Mesenchymal stem cell (in vitro differentiated cells and primary cell): ENCODE data around the gene MXD4.

Experiments used
- DNase-seq: peaks from one replicate; pipeline ENCODE4 v3.0.0-alpha.2; 2013
- H2AFZ ChIP-seq: one replicate; pipeline ENCODE4 v1.6.1; 2013; ENCODE audit warnings: low read depth, mild to moderate bottlenecking, control low read depth, inconsistent platforms, low read length, moderate library complexity
- H2AK5ac ChIP-seq: 2 replicates; pipeline ENCODE4 v1.6.1; 2013; ENCODE audit warnings: low read length, moderate library complexity, mild to moderate bottlenecking, inconsistent platforms; ENCODE audit not compliant: severe bottlenecking
- H2BK120ac ChIP-seq: one replicate; pipeline ENCODE4 v1.6.1; 2013; ENCODE audit warnings: low read depth, mild to moderate bottlenecking, inconsistent platforms, low read length, moderate library complexity
- H2BK12ac ChIP-seq, 2 experiments: one replicate each; pipeline ENCODE4 v1.6.1; 2013; ENCODE audit warnings: inconsistent platforms in 2 of 2, low read length in 2 of 2, mild to moderate bottlenecking in 2 of 2, moderate library complexity in 2 of 2, control low read depth in 1 of 2
- H2BK15ac ChIP-seq: one replicate; pipeline ENCODE4 v1.6.1; 2013; ENCODE audit warnings: mild to moderate bottlenecking, low read depth, inconsistent platforms; ENCODE audit not compliant: poor library complexity, severe bottlenecking
- H2BK5ac ChIP-seq: 2 replicates; pipeline ENCODE4 v1.6.1; 2013; ENCODE audit warnings: low read depth, mild to moderate bottlenecking, low read length, control low read depth, inconsistent platforms; ENCODE audit not compliant: poor library complexity, severe bottlenecking
- H3K14ac ChIP-seq, 2 experiments: one replicate each; pipeline ENCODE4 v1.6.1; 2013; ENCODE audit warnings: inconsistent platforms in 2 of 2, low read length in 2 of 2, control low read depth in 1 of 2, mild to moderate bottlenecking in 1 of 2, moderate library complexity in 1 of 2
- H3K18ac ChIP-seq, 2 experiments: one replicate each; pipeline ENCODE4 v1.6.1; 2013; ENCODE audit warnings: inconsistent platforms in 2 of 2, low read length in 2 of 2, control low read depth in 1 of 2, low read depth in 1 of 2, mild to moderate bottlenecking in 1 of 2
- H3K23ac ChIP-seq, 2 experiments: one replicate each; pipeline ENCODE4 v1.6.1; 2013; ENCODE audit warnings: inconsistent platforms in 2 of 2, low read length in 2 of 2, mild to moderate bottlenecking in 2 of 2, moderate library complexity in 2 of 2, control low read depth in 1 of 2
- H3K27ac ChIP-seq: 2 replicates; pipeline ENCODE4 v1.5.1; 2013; ENCODE audit warnings: mild to moderate bottlenecking, moderate library complexity, low read length, control low read depth, inconsistent platforms; ENCODE audit not compliant: poor library complexity, severe bottlenecking
- H3K27me3 ChIP-seq, 2 experiments: 2 replicates each; pipeline versions ENCODE4 v1.6.1 to v1.7.0; 2013; ENCODE audit warnings: low read length in 2 of 2, mild to moderate bottlenecking in 2 of 2, moderate library complexity in 2 of 2, control low read depth in 1 of 2, inconsistent platforms in 1 of 2; ENCODE audit not compliant: control insufficient read depth in 1 of 2, insufficient read depth in 1 of 2
- H3K36me3 ChIP-seq, 2 experiments: 2 replicates each; pipeline versions ENCODE4 v1.6.1 to v1.7.0; 2013; ENCODE audit warnings: low read length in 2 of 2, control low read depth in 1 of 2, inconsistent platforms in 1 of 2, low read depth in 1 of 2, mild to moderate bottlenecking in 1 of 2; ENCODE audit not compliant: insufficient read depth in 2 of 2, control insufficient read depth in 1 of 2
- H3K4ac ChIP-seq, 2 experiments: one replicate each; pipeline ENCODE4 v1.6.1; 2013; ENCODE audit warnings: inconsistent platforms in 2 of 2, low read length in 2 of 2, mild to moderate bottlenecking in 2 of 2, moderate library complexity in 2 of 2, control low read depth in 1 of 2, low read depth in 1 of 2
- H3K4me1 ChIP-seq: 2 replicates; pipeline ENCODE4 v1.6.1; 2013; ENCODE audit warnings: low read depth, low read length, control low read depth; ENCODE audit not compliant: control insufficient read depth, insufficient read depth
- H3K4me2 ChIP-seq: 2 replicates; pipeline ENCODE4 v1.6.1; 2013; ENCODE audit warnings: low read length, mild to moderate bottlenecking, inconsistent platforms; ENCODE audit not compliant: poor library complexity, severe bottlenecking
- H3K4me3 ChIP-seq, 2 experiments: 2 replicates each; pipeline versions ENCODE4 v1.5.1 to v1.7.0; 2013; ENCODE audit warnings: low read length in 2 of 2, mild to moderate bottlenecking in 2 of 2, control low read depth in 1 of 2, low read depth in 1 of 2; ENCODE audit not compliant: insufficient read depth in 1 of 2
- H3K79me1 ChIP-seq: replicated peaks from 2 replicates; pipeline ENCODE4 v1.6.1; 2013; ENCODE audit warnings: mild to moderate bottlenecking, control low read depth, low read length, inconsistent platforms; ENCODE audit not compliant: poor library complexity, severe bottlenecking
- H3K9ac ChIP-seq: 2 replicates; pipeline ENCODE4 v1.7.0; 2013; ENCODE audit warnings: mild to moderate bottlenecking, low read length, moderate library complexity
- H3K9me3 ChIP-seq: 2 replicates; pipeline ENCODE4 v1.7.0; 2013; ENCODE audit warnings: mild to moderate bottlenecking, low read length; ENCODE audit not compliant: control insufficient read depth
- H4K8ac ChIP-seq: one replicate; pipeline ENCODE4 v1.6.1; 2013; ENCODE audit warnings: inconsistent platforms, mild to moderate bottlenecking, low read length, moderate library complexity
- H4K91ac ChIP-seq: one replicate; pipeline ENCODE4 v1.6.1; 2013; ENCODE audit warnings: mild to moderate bottlenecking, low read length, inconsistent platforms
- WGBS: methylation state at CpG from one replicate; pipeline ENCODE4 v1.1.7; 2013; ENCODE audit warnings: mixed read lengths; 5-methylcytosine and 5-hydroxymethylcytosine counted together

Gene MXD4

DNA sequence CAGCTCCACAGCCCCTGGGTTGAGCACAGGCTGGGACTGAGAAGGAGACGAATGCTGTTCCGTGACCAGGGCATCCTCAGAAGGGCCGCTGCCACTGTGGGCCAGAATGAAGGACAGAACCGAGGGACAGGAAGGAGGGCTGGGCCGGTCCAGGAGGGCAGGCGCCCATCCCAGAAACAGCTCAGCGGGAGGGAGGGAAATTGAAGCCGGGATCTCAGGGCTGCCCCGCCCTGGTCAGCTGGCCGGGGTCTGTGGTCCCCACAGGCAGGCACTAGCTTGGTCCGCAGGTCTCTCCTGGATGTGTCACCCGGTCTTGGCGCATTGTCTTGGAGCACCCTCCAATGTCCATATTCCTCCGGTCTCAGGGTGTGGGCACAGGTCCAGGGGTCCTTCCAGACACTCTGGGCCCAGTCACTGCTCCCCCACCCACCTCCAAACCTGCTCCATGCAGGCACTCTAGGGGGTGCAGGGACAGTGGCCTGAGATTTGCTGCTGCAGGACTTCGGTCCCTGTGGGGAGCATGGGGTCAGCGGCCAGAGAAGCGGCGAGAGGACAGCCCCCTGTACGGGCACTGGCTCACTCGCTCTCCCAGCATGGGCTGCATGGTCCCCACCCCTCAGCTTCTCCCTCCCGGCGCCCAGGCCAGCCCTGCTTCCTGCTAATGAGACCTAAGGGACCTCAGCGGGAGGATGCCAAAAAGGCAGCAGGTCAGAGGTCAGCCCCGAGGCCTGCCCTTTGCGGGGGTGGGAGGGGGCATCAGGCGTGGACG, 23.9 kb upstream of the MXD4 start:
- no peak for DNase-seq
- H3K14ac ChIP-seq: no peak overlapping the region
- no peak overlapping the region for H2BK15ac ChIP-seq
- H3K4me1 ChIP-seq: peaks cover 10% of the 10 kb centered on the region
- H3K27ac ChIP-seq: no peak overlapping the region
- H3K36me3 ChIP-seq: peaks cover 0 to 70% of the 10 kb centered on the region in 2 experiments
- no peak overlapping the region for H3K18ac ChIP-seq
- no peaks in the 10 kb centered on the region for H3K9me3 ChIP-seq
- peaks cover 20% of the 10 kb centered on the region for H3K79me1 ChIP-seq
- no peak overlapping the region for H2AK5ac ChIP-seq
- 82% methylated on average over 27 of the region's 27 CpGs for WGBS
- no peaks in the 10 kb centered on the region for H3K27me3 ChIP-seq
- no peak overlapping the region for H4K8ac ChIP-seq
- H2BK120ac ChIP-seq: no peak overlapping the region
- no peak overlapping the region for H4K91ac ChIP-seq
- no peak overlapping the region for H3K4ac ChIP-seq
- H3K4me3 ChIP-seq: no peak overlapping the region
- no peak overlapping the region for H2BK5ac ChIP-seq
- no peak overlapping the region for H3K4me2 ChIP-seq
- H2BK12ac ChIP-seq: no peak overlapping the region
- peak overlapping the region; percentile 67 for H3K9ac ChIP-seq
- no peak overlapping the region for H2AFZ ChIP-seq
- no peak overlapping the region for H3K23ac ChIP-seq

DNA sequence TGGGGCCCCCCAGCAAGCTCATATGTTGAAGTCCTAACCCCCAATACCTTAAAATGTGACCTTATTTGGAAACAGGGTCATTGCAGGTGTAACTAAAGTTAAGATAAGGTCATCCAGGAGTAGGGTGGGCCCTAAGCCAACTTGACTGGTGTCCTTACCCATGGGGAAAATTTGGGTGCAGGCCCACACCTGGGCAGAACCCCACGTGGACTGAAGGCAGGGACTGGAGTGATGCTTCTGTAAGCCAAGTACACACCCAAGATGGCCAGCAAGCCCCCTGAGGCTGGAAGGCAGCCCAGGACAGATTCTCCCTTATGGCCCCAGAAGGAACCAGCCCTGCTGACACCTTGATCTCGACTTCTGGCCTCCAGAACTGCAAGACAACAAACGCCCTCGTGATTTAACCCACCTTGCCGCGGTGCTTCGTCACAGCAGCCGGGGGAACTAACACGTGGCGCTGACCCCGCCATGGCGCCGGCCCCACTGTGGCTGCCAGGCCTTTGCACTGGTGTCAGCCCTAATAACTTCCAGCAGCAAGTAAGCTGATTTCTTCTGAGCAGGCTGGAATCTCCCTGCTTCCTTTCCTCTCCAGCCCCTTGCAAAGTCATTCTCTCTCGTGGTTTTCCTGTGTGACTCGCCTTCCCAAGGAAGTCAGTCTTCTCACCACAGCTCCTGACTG, 23.2 kb upstream of the MXD4 start:
- no peak overlapping the region for H3K23ac ChIP-seq
- H3K4ac ChIP-seq: no peak overlapping the region
- H4K8ac ChIP-seq: no peak overlapping the region
- H3K18ac ChIP-seq: no peak overlapping the region
- no peaks in the 10 kb centered on the region for H3K27me3 ChIP-seq
- no peak overlapping the region for H3K4me2 ChIP-seq
- H2AK5ac ChIP-seq: no peak overlapping the region
- peaks cover 8% of the 10 kb centered on the region for H3K4me1 ChIP-seq
- H2BK120ac ChIP-seq: no peak overlapping the region
- no peak overlapping the region for H2AFZ ChIP-seq
- H3K14ac ChIP-seq: no peak overlapping the region
- WGBS: 79% methylated on average over 15 of the region's 15 CpGs
- no peak overlapping the region for H3K27ac ChIP-seq
- H2BK15ac ChIP-seq: no peak overlapping the region
- H3K9me3 ChIP-seq: no peaks in the 10 kb centered on the region
- H3K9ac ChIP-seq: peak overlapping the region; percentile 67
- DNase-seq: peak; percentile 61
- no peak overlapping the region for H4K91ac ChIP-seq
- peaks cover 0 to 64% of the 10 kb centered on the region in 2 experiments for H3K36me3 ChIP-seq
- H3K4me3 ChIP-seq: no peak overlapping the region
- no peak overlapping the region for H2BK5ac ChIP-seq
- no peak overlapping the region for H2BK12ac ChIP-seq
- peaks cover 19% of the 10 kb centered on the region for H3K79me1 ChIP-seq

DNA sequence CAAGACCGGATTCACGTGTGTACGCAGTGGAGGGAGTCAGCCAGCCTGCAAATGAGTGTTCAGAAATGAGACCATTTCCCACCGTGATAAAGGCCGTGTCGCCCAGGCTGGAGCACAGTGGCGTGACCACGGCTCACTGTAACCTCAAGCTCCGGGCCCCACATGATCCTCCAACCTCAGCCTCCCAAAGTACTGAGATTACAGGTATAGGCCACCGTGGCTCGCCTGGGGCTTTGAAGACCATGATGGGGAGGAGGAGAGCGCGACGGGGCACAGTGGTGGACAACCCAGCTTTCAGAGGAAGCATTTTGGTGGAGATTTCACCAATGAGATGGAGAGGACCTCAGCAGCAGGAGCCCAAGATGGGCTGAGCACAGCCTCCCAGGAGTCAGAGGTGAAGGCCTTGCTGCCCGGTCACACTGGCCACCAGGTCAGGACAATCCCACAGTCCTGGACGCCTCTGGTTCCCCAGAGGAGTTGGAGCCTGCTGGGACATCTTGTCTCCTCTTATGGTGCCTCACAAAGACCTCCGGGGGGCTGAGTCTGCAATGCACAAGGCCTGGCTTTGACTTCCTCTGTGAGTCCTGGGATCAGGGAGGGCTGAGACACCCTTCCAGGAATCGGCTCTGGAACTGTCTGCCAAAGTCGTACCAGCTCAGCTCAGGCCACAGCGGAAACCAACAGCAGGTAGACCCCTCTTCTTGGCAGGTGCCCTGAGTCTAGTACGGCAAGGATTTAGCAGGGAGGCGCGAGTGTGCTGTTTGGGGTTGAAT, 22.4 kb upstream of the MXD4 start:
- H3K9me3 ChIP-seq: no peaks in the 10 kb centered on the region
- H3K27ac ChIP-seq: no peak overlapping the region
- no peak overlapping the region for H2BK12ac ChIP-seq
- H2AFZ ChIP-seq: no peak overlapping the region
- H2AK5ac ChIP-seq: no peak overlapping the region
- H4K91ac ChIP-seq: no peak overlapping the region
- DNase-seq: no peak
- no peak overlapping the region for H3K23ac ChIP-seq
- H3K9ac ChIP-seq: no peak overlapping the region
- no peak overlapping the region for H3K4me2 ChIP-seq
- H3K4me1 ChIP-seq: peaks cover 8% of the 10 kb centered on the region
- H2BK5ac ChIP-seq: no peak overlapping the region
- H2BK120ac ChIP-seq: no peak overlapping the region
- no peak overlapping the region for H3K4ac ChIP-seq
- H3K4me3 ChIP-seq: no peak overlapping the region
- no peaks in the 10 kb centered on the region for H3K27me3 ChIP-seq
- no peak overlapping the region for H4K8ac ChIP-seq
- H3K79me1 ChIP-seq: peaks cover 14% of the 10 kb centered on the region
- no peak overlapping the region for H3K14ac ChIP-seq
- no peak overlapping the region for H3K18ac ChIP-seq
- WGBS: 96% methylated on average over 23 of the region's 23 CpGs
- no peak overlapping the region for H2BK15ac ChIP-seq
- H3K36me3 ChIP-seq: peaks cover 0 to 57% of the 10 kb centered on the region in 2 experiments

GRCh38 chr4:2283199-2283711, 21.3 kb upstream of the MXD4 start:
- Histone ChIP-seq H3K4me2 (no peak overlapping the region), H4K8ac (no peak overlapping the region)
- WGBS: 84% methylated on average over 3 of the region's 3 CpGs

More at GRCh38 chr4:2283199-2283711, 21.3 kb upstream of the MXD4 start:
- no peak overlapping the region for H2BK12ac ChIP-seq
- H2AFZ ChIP-seq: no peak overlapping the region
- no peak overlapping the region for H3K4me3 ChIP-seq
- H2BK15ac ChIP-seq: no peak overlapping the region
- peaks cover 0 to 54% of the 10 kb centered on the region in 2 experiments for H3K36me3 ChIP-seq
- no peak overlapping the region for H3K18ac ChIP-seq
- no peak overlapping the region for H3K23ac ChIP-seq
- peaks cover 13% of the 10 kb centered on the region for H3K79me1 ChIP-seq
- H2BK5ac ChIP-seq: no peak overlapping the region
- H3K27me3 ChIP-seq: no peaks in the 10 kb centered on the region
- DNase-seq: no peak
- no peak overlapping the region for H2BK120ac ChIP-seq
- H4K91ac ChIP-seq: no peak overlapping the region
- H3K27ac ChIP-seq: no peak overlapping the region
- H3K9me3 ChIP-seq: no peaks in the 10 kb centered on the region
- H3K4ac ChIP-seq: no peak overlapping the region
- no peak overlapping the region for H3K9ac ChIP-seq
- H3K4me1 ChIP-seq: peaks cover 6% of the 10 kb centered on the region
- no peak overlapping the region for H3K14ac ChIP-seq
- H2AK5ac ChIP-seq: no peak overlapping the region
